ENCODE measurements around the gene SELENOM. TPM values are rescaled to one million over a fixed set of nuclear protein-coding genes. Genes with fewer than 3 reads are reported as not detected.
"Not testable (repeated sequence)": the region's sequence is repeated elsewhere in the genome, so short reads cannot be mapped to it uniquely, and the experiment has no call there.

SELENOM gene
- total RNA-seq, 6 experiments from 2014 or later: 237 to 356 (median 265) TPM

DNA sequence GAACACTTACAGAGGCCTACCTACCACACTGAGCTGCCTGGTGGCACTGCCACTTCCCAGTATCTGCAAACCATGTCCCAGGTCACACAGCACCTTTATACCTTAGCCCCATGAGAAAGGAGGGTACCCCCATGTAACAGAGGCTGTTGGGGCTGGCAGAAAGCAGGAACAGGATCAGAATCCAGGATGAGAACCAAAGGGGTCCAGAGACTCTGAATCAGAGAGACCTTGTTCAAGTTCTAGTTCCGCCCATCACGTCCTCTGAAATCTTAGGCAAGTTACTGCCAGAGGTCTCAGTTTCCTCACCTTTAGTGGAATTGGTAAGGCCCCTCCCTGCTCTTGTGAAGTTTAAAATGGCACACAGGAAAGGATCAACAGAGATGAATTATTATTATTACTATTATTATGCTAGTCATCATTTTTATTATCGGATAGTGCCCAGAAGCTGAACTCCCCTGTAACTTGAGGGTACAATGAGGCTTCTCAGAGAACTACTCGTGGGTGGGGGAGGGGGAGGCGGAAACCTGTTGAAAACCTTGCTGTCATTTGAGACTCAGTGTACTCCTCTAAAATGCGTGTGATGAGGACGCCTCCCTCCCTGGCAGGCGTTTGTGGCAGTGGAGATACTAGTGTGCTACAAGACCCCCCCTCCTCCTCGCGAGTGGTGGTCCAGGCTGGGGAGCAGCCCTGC lies 9.3 kb downstream of the SELENOM start:
- no peaks in the 10 kb centered on the region for H3K9me3 Mint-ChIP-seq
- H3K36me3 Mint-ChIP-seq (ENCODE audit: low read depth): peaks cover 31% of the 10 kb centered on the region
- peaks cover 28% of the 10 kb centered on the region for H3K4me1 Mint-ChIP-seq (ENCODE audit: low read depth)
- peaks cover 15% of the 10 kb centered on the region for H3K27me3 Mint-ChIP-seq (ENCODE audit: insufficient read depth)
- peak overlapping the region; percentile 16; the same call in 1 of the 2 replicates for H3K27ac Mint-ChIP-seq
- DNase-seq: no peak
- TF ChIP-seq CTCF (IDR thresholded peaks at IDR 0.05): no peak
- H3K4me3 Mint-ChIP-seq: no peak overlapping the region

- H3K9me3 Mint-ChIP-seq, H3K27ac Mint-ChIP-seq, DNase-seq, H3K4me3 Mint-ChIP-seq: not testable (repeated sequence)
- H3K4me1 Mint-ChIP-seq (ENCODE audit: low read depth): peaks cover 22% of the 10 kb centered on the region
- H3K27me3 Mint-ChIP-seq (ENCODE audit: insufficient read depth): peaks cover 10% of the 10 kb centered on the region
- peaks cover 27% of the 10 kb centered on the region for H3K36me3 Mint-ChIP-seq (ENCODE audit: low read depth)
These were observed 9.8 kb downstream of the SELENOM start for GRCh38 chr22:31097539-31097938.

- no peak for DNase-seq
- Mint-ChIP-seq H3K4me3 (no peak overlapping the region), H3K27me3 (ENCODE audit: insufficient read depth) (peaks cover 12% of the 10 kb centered on the region), H3K9me3 (no peaks in the 10 kb centered on the region), H3K27ac (peak overlapping the region; percentile 42), H3K36me3 (ENCODE audit: low read depth) (peaks cover 27% of the 10 kb centered on the region), H3K4me1 (ENCODE audit: low read depth) (peaks cover 14% of the 10 kb centered on the region)
- TF ChIP-seq CTCF (IDR thresholded peaks at IDR 0.05): no peak
These were observed 10.6 kb downstream of the SELENOM start for GRCh38 chr22:31096657-31097279.

- Mint-ChIP-seq H3K27me3 (ENCODE audit: insufficient read depth) (peaks cover 6% of the 10 kb centered on the region), H3K4me3 (no peak overlapping the region), H3K27ac (peak overlapping the region; percentile 8; the same call in 1 of the 2 replicates), H3K9me3 (no peaks in the 10 kb centered on the region), H3K36me3 (ENCODE audit: low read depth) (peaks cover 23% of the 10 kb centered on the region), H3K4me1 (ENCODE audit: low read depth) (peaks cover 5% of the 10 kb centered on the region; the same call in 1 of the 2 replicates)
- TF ChIP-seq CTCF (IDR thresholded peaks at IDR 0.05): no peak
- DNase-seq: no peak
These were observed 11.6 kb downstream of the SELENOM start for GRCh38 chr22:31095637-31096249.

DNA sequence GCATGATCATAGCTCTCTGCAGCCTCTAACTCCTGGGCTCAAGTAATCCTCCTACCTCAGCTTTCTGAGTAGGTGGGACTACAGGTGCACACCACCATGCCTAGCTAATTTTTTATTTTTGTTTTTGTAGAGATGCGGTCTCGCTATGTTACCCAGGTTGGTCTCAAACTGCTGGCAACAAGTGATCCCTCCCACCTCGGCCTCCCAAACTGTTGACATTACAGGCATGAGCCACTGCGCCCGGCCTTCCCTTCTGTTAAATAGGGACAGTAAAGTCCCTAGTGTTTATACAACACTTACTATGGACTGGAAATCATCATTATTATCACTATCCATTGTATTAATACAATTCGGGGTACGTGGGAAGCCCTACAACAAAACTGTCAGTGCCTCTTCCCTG lies 12.6 kb downstream of the SELENOM start:
- Mint-ChIP-seq H3K27me3 (ENCODE audit: insufficient read depth) (peaks cover 3% of the 10 kb centered on the region), H3K36me3 (ENCODE audit: low read depth) (peaks cover 23% of the 10 kb centered on the region), H3K9me3 (no peaks in the 10 kb centered on the region), H3K4me3 (no peak overlapping the region), H3K27ac (no peak overlapping the region), H3K4me1 (ENCODE audit: low read depth) (0 out of 2 replicates have a peak, but pooled peaks cover 5% of the 10 kb centered on the region)
- TF ChIP-seq CTCF (IDR thresholded peaks at IDR 0.05): no peak
- DNase-seq: no peak
